Activated naive CD4-positive, alpha-beta T cell treated with anti-CD3 and anti-CD28 coated beads, Interleukin-2, amount 10 ng/mL, durations not matched to agents 7 days and 5 days (primary cell): ENCODE measurements around the gene ZRSR2.
A peak's percentile ranks its signal among the peaks of the same experiment; 100 is the strongest.
"Not testable (repeated sequence)": the region's sequence is repeated elsewhere in the genome, so short reads cannot be mapped to it uniquely, and the experiment has no call there.

ENCODE experiments used
- CTCF ChIA-PET: fragments of 350-600 bp; sonication (Branson Sonifier 250); formaldehyde crosslinking; loops from one replicate; lab custom pipeline; 2021; ENCODE audit warnings: antibody characterized with exemption; lab: Charles Lee
- DNase-seq: peaks from one replicate; pipeline ENCODE4 v3.0.0-alpha.2; 2020
- H3K27ac Mint-ChIP-seq: one replicate; pipeline ENCODE4 v1.8.0; 2021; ENCODE audit warnings: mild to moderate bottlenecking, moderate library complexity, mixed read lengths
- H3K27me3 Mint-ChIP-seq: one replicate; pipeline ENCODE4 v1.8.0; 2021; ENCODE audit warnings: mild to moderate bottlenecking, mixed read lengths
- H3K36me3 Mint-ChIP-seq: one replicate; pipeline ENCODE4 v1.8.0; 2021; ENCODE audit warnings: mixed read lengths
- H3K4me1 Mint-ChIP-seq: one replicate; pipeline ENCODE4 v1.8.0; 2021; ENCODE audit warnings: mixed read lengths
- H3K4me3 Mint-ChIP-seq: one replicate; pipeline ENCODE4 v1.8.0; 2021; ENCODE audit warnings: mild to moderate bottlenecking, moderate library complexity, mixed read lengths
- H3K9me3 Mint-ChIP-seq: one replicate; pipeline ENCODE4 v1.8.0; 2021; ENCODE audit warnings: mixed read lengths

The ZRSR2 gene, protein sequence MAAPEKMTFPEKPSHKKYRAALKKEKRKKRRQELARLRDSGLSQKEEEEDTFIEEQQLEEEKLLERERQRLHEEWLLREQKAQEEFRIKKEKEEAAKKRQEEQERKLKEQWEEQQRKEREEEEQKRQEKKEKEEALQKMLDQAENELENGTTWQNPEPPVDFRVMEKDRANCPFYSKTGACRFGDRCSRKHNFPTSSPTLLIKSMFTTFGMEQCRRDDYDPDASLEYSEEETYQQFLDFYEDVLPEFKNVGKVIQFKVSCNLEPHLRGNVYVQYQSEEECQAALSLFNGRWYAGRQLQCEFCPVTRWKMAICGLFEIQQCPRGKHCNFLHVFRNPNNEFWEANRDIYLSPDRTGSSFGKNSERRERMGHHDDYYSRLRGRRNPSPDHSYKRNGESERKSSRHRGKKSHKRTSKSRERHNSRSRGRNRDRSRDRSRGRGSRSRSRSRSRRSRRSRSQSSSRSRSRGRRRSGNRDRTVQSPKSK

DNA sequence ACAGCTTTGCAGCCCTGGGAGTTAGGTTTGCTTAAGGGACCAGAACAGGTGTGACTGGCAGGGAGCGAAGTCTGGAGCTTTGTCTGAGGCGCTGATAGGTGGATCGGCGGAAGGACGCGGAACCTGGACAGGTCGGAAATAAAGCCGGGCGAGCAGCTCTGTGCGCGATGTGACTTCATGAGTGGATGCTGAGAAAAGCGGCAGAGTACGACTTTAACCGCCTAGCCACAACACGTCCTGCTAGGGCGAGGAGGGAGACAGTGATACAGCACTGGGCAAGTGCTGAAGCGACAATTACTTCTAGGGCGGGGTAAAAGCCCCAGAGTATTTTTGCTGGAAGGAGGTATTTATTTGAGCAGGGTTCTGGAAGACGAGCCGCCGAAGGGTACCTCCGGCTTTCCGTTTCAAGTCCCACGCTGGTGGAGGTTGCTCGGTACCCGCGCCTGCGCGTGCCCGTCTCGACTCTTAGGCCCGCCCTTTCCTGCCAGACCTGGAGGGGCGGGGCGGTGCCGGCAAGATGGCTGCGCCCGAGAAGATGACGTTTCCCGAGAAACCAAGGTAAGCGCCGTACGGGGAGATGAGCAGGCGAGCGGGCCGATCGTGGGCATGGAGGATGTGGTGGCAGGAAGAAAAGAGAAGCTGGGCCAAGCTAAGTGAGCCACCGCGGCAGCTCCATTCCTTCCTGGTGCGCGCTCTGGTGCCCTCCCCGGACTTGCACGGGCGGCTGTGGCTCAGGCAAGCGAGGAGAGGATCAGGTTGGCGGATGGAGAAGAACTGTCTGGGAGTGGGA, at the start of gene ZRSR2:
TSS of gene ZRSR2 (plus strand) at position 506 of the 790 bp plus-strand sequence. CDS start at position 518, 12 bp downstream.
- H3K4me1 Mint-ChIP-seq = peaks cover 29% of the 10 kb centered on the region
- H3K27me3 Mint-ChIP-seq = no peaks in the 10 kb centered on the region
- H3K4me3 Mint-ChIP-seq = no peak within 1 kb of the TSS
- peaks cover 11% of the 10 kb centered on the region for H3K36me3 Mint-ChIP-seq
- CTCF ChIA-PET = no interaction called here
- no peaks in the 10 kb centered on the region for H3K9me3 Mint-ChIP-seq
- peak; percentile 90 for DNase-seq
- H3K27ac Mint-ChIP-seq = no peak within 1 kb of the TSS

DNA sequence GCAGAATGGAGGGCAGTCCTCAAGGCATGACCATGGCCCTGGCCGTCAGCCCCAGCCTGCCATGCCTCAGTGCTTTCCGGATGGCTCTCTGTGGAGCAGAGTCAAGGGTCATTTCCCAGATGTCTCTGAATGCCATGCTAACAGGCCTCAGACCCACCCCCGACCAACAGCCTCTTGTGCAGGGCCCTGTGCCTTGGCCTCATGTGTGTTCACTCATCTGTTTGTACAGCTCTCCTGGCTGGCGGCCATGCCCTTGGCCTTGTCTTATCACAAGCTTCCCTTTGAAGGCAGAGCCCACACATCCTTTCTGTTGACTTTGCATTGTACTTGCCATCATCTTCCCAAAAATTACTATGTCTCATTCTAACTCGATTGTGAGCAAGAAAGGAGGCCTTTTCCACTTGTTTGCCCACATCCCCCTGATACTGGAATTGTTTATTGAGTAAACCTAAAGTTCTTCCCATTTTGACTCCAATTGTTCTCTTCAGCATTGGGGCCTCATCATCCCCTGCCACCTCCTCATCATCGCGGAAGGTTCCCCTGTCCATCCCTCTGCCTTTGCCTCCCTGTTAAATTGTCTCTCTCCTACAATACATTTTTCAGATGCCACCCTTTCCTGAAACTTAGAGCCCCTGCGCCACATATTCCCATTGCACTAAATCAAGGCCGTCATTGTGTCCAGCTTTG, 46.0 kb upstream of the ZRSR2 start:
- Mint-ChIP-seq H3K4me3 (no peak overlapping the region), H3K9me3 (no peaks in the 10 kb centered on the region), H3K36me3 (peaks cover 53% of the 10 kb centered on the region), H3K4me1 (peaks cover 43% of the 10 kb centered on the region), H3K27ac (no peak overlapping the region), H3K27me3 (no peaks in the 10 kb centered on the region)
- CTCF ChIA-PET = no interaction called here
- no peak for DNase-seq

DNA sequence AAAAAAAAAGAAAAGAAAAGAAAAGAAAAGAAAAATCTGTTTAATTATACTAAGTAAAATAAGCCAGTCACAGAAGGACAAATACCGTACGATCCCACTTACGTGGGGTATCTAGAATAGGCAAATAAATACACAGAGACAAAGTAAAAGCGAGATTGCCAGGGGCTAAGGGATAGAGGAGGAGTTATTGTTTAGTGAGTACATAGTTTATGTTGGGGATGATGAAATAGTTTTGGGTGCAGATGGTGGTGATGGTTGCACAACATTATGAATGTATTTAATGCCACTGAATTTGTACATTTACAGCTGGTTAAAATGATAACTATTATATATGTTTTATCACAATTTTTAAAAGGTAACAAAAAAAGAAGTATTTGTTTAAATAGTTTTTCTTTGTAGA, 45.1 kb upstream of the ZRSR2 start:
- H3K4me1 Mint-ChIP-seq = peaks cover 43% of the 10 kb centered on the region
- H3K36me3 Mint-ChIP-seq = peaks cover 54% of the 10 kb centered on the region
- no peaks in the 10 kb centered on the region for H3K9me3 Mint-ChIP-seq
- CTCF ChIA-PET = no interaction called here
- H3K4me3 Mint-ChIP-seq = no peak overlapping the region
- H3K27me3 Mint-ChIP-seq = no peaks in the 10 kb centered on the region
- no peak for DNase-seq
- H3K27ac Mint-ChIP-seq = no peak overlapping the region

DNA sequence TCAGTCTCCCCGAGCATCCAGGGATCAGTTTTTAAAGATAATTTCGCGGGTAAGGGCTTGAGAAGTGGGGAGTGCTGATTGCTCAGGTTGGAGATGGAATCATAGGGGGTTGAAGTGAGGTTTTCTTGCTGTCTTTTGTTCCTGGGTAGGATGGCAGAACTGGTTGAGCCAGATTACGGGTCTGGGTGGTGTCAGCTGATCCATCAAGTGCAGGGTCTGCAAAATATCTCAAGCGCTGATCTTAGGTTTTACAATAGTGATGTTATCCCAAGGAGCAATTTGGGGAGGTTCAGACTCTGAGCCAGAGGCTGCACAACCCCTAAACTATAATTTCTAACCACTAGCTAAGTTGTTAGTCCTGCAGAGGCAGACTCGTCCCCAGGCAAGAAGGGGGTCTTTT, 43.6 kb upstream of the ZRSR2 start:
- H3K9me3 Mint-ChIP-seq, H3K27me3 Mint-ChIP-seq, H3K4me3 Mint-ChIP-seq, DNase-seq, CTCF ChIA-PET: not testable (repeated sequence)
- peak overlapping the region; percentile 28 for H3K27ac Mint-ChIP-seq
- H3K4me1 Mint-ChIP-seq = peaks cover 55% of the 10 kb centered on the region
- peaks cover 61% of the 10 kb centered on the region for H3K36me3 Mint-ChIP-seq

DNA sequence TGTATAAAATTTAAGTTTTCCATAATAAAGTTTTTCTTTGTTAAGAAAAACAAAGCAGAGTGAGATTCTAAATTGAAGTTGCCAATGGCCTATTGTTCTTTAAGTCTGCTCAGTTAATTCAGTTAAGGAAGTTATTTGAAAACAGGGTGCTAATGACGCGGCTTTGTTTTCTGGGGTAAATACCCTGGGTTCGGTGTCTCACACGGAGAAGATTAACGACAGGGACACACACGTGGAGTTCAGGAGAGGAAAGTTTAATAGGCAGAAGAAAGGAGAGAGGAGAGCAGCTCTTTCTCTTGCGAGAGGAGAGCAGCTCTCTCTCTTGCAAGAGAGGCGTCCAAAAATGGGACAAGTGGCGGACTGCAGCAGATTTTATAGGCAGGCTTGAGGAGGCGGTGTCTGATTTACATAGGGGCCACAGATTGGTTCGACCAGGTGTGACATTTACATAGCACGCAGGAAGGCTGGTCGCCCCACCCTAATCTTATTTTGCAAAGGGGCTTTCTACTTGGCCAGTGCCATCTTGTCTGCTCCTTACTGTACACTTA, 42.6 kb upstream of the ZRSR2 start:
- CTCF ChIA-PET = no interaction called here
- Mint-ChIP-seq H3K9me3 (no peaks in the 10 kb centered on the region), H3K27me3 (no peaks in the 10 kb centered on the region), H3K36me3 (peaks cover 52% of the 10 kb centered on the region), H3K4me1 (peaks cover 58% of the 10 kb centered on the region), H3K4me3 (no peak overlapping the region), H3K27ac (no peak overlapping the region)
- no peak for DNase-seq

DNA sequence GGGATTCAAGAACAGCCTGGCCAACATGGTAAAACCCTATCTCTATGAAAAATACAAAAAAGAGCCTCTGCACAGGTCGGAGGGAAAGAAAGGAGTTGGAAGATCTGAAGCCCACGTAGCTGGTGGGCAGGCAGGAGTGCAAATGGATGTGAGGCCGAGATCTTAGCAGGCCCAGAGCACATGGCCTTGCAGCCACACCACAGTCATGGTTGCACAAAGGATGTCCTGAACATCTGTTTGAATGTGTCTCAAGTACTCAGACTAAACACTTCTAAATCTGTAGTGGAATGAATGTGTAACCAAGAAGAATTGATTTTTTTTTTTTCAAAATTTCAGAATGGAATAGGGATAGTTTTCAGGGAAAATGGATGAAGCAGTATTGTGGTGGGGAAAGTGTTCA, 41.4 kb upstream of the ZRSR2 start:
- Mint-ChIP-seq H3K4me3 (no peak overlapping the region), H3K9me3 (no peaks in the 10 kb centered on the region), H3K36me3 (peaks cover 50% of the 10 kb centered on the region), H3K27me3 (no peaks in the 10 kb centered on the region), H3K4me1 (peaks cover 64% of the 10 kb centered on the region), H3K27ac (peak overlapping the region; percentile 99)
- no peak for DNase-seq
- CTCF ChIA-PET = interaction anchor here (0.8 to 1.1 kb wide), 2 partner anchors 10 to 47 kb away, joined by 3 to 6 read pairs; no protein-coding TSS in a partner anchor

DNA sequence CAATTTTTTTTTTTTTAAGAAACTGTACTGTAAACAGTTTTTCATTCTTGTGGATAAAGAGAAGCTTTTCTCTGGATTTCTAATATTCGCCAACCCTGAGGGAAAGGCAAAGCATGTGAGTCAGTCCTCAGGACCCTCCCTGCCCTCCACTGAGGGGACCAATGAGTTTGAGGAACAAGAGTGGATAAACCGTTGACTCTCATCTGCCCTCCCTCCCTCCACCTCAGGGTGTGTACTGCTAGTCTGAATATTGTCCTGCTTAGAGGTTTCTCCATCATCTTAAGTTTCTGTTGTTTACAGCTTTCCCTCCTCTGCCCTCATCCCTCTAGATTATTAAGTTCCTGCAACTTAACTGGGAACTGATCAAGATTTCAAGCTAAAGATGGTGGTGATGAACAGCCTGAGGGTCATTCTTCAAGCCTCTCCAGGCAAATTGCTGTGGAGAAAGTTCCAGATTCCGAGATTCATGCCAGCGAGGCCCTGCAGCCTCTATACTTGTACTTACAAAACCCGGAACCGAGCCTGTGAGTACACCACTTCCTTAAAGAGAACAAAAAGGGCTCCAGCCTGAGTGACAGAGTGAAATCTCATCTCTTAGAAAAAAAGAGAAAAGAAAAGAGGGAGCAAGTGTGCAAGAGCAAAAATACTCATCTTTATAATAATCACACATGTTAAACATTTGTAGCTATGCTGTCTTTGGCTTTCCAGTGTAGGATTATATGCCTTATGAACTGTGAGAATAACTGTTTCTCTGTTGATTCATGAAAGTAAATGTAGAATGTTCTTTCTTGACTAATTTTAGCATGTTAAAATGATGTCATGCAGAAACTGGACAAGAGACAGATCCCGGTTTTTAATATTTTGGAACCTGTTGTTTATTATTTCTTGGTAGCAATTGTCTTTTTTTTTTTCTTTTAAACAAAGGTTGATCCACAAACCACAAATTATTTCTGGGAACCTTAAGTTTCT, 40.4 kb upstream of the ZRSR2 start:
- DNase-seq = peak; percentile 49
- no peaks in the 10 kb centered on the region for H3K27me3 Mint-ChIP-seq
- H3K27ac Mint-ChIP-seq = peak overlapping the region; percentile 99
- no peaks in the 10 kb centered on the region for H3K9me3 Mint-ChIP-seq
- H3K4me3 Mint-ChIP-seq = peak overlapping the region; percentile 70
- CTCF ChIA-PET = interaction anchor here (0.8 to 1.9 kb wide), 2 partner anchors 11 to 12 kb away, joined by 3 to 6 read pairs; partner anchors contain the start of gene CA5B
- H3K36me3 Mint-ChIP-seq = peaks cover 50% of the 10 kb centered on the region
- peaks cover 66% of the 10 kb centered on the region for H3K4me1 Mint-ChIP-seq

DNA sequence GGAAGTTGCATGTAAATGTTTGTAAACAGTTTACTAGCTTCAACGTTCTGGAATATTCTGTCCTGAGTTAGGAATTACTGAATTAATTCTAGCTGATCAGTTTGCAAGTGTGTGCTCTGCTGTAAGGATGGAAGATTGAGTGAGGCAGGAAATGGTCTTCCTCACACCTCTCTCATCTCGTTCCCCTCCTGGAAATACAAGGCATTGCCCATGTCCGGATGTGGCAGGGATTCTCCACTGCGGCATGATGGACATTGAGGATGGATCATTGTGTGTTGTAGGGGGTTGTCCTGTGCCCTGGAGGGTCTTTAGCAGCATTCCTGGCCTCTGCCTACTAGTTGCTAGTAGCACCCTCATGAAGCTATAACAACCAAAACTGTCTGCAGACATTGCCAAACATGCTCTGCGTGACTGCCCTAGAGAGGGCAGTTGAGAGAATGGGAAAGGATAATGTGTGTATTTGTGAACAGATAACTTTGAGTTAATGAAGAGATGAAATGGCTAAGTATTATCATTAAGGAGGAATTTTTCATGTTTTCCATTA, 39.6 kb upstream of the ZRSR2 start:
- Mint-ChIP-seq H3K27me3 (no peaks in the 10 kb centered on the region), H3K4me1 (peaks cover 64% of the 10 kb centered on the region), H3K36me3 (peaks cover 48% of the 10 kb centered on the region), H3K9me3 (no peaks in the 10 kb centered on the region), H3K4me3 (peak overlapping the region; percentile 70), H3K27ac (peak overlapping the region; percentile 99)
- no peak for DNase-seq
- CTCF ChIA-PET = interaction anchor here (0.6 to 1.9 kb wide), 2 partner anchors 13 to 48 kb away, joined by 3 to 6 read pairs; partner anchors contain the start of gene CA5B

DNA sequence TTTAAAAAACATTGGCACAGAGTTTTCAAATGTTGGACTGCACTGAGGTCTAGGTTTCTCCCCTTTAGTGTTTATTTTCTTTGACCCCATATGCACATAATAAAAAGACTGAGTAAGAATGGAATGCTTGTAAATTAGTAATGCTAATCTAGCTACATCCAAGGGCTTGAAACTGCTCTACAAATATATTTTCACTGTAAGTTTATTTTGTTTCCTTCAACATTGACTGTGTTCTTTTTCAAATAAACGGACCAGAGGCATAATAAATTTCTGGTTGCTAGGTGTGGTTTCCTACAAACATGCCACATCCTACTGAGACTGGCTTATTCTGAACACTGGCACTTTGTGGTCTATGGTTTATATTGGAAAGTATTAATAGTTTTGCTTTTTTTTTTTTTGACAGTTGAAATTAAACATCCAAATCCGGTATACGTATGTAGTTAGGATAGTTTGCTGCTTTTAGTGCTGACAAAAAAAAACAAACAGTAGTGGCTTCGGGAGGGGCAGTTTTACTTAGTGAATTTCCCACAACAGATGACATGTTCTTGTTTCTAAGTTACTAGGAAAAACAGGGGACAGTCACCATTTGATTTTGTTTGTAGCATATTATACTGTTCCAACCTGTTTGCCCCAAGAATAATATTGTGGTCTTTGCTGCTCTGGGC, 39.0 kb upstream of the ZRSR2 start:
- peaks cover 49% of the 10 kb centered on the region for H3K36me3 Mint-ChIP-seq
- H3K27ac Mint-ChIP-seq = peak overlapping the region; percentile 99
- DNase-seq = no peak
- H3K9me3 Mint-ChIP-seq = no peaks in the 10 kb centered on the region
- peaks cover 68% of the 10 kb centered on the region for H3K4me1 Mint-ChIP-seq
- H3K4me3 Mint-ChIP-seq = peak overlapping the region; percentile 70
- H3K27me3 Mint-ChIP-seq = no peaks in the 10 kb centered on the region
- CTCF ChIA-PET = interaction anchor here (0.6 to 1.9 kb wide), 2 partner anchors 13 to 48 kb away, joined by 3 to 6 read pairs; partner anchors contain the start of gene CA5B

DNA sequence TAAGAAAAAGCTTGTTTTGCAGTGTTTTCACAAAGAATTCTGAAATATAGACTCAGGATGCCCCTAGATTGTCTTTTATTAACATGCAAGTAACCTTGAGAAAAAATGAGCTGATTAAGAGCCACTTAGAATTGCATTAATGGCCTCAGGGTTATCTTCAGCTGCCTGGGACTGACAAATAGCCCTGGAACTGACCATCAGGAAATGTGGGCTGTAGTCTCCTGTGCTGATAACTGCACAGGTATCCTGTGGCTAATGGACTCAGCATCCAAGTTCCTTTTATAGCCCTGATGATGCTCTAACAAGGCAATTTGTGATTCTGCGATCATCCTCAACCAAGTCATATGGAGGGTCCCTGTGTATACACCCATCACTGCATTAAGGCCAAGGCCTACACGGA, 35.2 kb upstream of the ZRSR2 start:
- Mint-ChIP-seq H3K27me3 (no peaks in the 10 kb centered on the region), H3K4me3 (no peak overlapping the region), H3K27ac (no peak overlapping the region), H3K4me1 (peaks cover 67% of the 10 kb centered on the region), H3K36me3 (peaks cover 31% of the 10 kb centered on the region), H3K9me3 (no peaks in the 10 kb centered on the region)
- CTCF ChIA-PET = no interaction called here
- no peak for DNase-seq

DNA sequence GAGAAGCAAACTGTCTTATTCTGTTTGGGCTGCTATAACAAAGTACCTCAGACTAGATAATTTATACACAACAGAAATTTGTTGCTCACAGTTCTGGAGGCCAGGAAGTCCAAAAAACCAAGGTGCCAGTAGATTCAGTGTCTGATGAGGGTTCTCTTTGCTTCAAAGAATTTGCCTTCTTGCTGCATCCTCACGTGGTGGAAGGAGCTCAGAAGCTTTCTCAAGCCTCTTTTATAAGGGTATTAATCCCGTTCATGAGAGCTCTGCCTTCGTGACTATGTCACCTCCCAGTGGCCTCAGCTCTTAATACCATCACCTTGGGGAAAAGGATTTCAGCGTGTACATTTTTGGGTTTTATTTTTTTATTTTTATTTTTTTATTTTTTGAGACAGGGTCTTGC, 32.1 kb upstream of the ZRSR2 start:
- DNase-seq = no peak
- Mint-ChIP-seq H3K4me3 (no peak overlapping the region), H3K27ac (peak overlapping the region; percentile 58), H3K4me1 (peaks cover 50% of the 10 kb centered on the region), H3K36me3 (peaks cover 19% of the 10 kb centered on the region), H3K9me3 (no peaks in the 10 kb centered on the region), H3K27me3 (no peaks in the 10 kb centered on the region)
- CTCF ChIA-PET = interaction anchor here (2.3 kb wide), 1 partner anchor 20 kb away, joined by 6 read pairs; the partner anchor contains the start of gene CA5B

DNA sequence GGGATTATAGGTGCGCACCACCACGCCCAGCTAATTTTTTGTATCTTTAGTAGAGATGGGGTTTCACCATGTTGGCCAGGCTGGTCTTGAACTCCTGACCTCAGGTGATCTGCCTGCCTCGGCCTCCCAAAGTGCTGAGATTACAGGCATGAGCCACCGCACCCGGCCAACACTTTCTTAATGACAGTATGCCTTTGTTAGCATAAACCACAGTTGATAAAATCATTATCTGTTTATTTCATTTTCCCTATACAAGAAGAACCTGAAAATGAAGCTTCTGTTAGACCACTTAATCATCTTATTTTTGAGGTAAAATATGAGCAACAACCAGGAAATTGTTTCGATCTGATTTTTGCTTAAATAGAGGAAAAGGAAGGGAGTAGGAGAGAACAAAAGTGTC, 30.4 kb upstream of the ZRSR2 start:
- Mint-ChIP-seq H3K4me1 (peaks cover 40% of the 10 kb centered on the region), H3K27ac (peak overlapping the region; percentile 55), H3K36me3 (peaks cover 16% of the 10 kb centered on the region)
- DNase-seq, H3K27me3 Mint-ChIP-seq, CTCF ChIA-PET, H3K4me3 Mint-ChIP-seq, H3K9me3 Mint-ChIP-seq: not testable (repeated sequence)
